K562 (cell line): Measurements from ENCODE around the gene CPSF4.

ENCODE experiments used
- ELF2 ChIP-seq: fragments of 250-450 bp; sonication (Bioruptor Pico); IDR thresholded peaks from 2 replicates; pipeline ENCODE4 v1.5.0; 2021; ENCODE audit warnings: mild to moderate bottlenecking
- ELK1 ChIP-seq: sonication (generic); formaldehyde crosslinking; IDR thresholded peaks from 2 replicates; pipeline ENCODE4 v1.8.1; 2022; ENCODE audit warnings: missing genetic modification reagents
- EZH2 ChIP-seq: IDR thresholded peaks from 2 replicates; pipeline ENCODE4 v1.6.1; 2012; ENCODE audit warnings: low read depth, mild to moderate bottlenecking, inconsistent platforms, low read length, borderline replicate concordance
- GTF2F1 ChIP-seq: IDR thresholded peaks from 2 replicates; pipeline ENCODE4 v1.6.1; 2011; ENCODE audit warnings: low read depth, low read length, improper control_type of control experiment
- POLR2AphosphoS5 ChIP-seq: IDR thresholded peaks from 2 replicates; pipeline ENCODE4 v1.6.1; 2011; ENCODE audit warnings: mild to moderate bottlenecking, low read depth, low read length, moderate library complexity; ENCODE audit not compliant: control insufficient read depth, insufficient read depth
- TBP ChIP-seq: optimal IDR thresholded peaks from 2 replicates; pipeline ENCODE3; 2011; ENCODE audit warnings: low read depth, low read length, improper control_type of control experiment
- TGIF2 ChIP-seq: sonication (generic); formaldehyde crosslinking; IDR thresholded peaks from 2 replicates; pipeline ENCODE4 v1.8.1; 2022; ENCODE audit warnings: mild to moderate bottlenecking, missing genetic modification reagents, moderate library complexity
- TRIM28 ChIP-seq: fragments of 450-650 bp; IDR thresholded peaks from 2 replicates; pipeline ENCODE4 v1.6.1; 2017
- TF ChIP-seq, protein P1 (sequence below), 3 experiments: IDR thresholded peaks in 2 of 3; conservative IDR thresholded peaks in 1 of 3; 2 replicates each; pipeline ENCODE4 v1.5.1; 2011 to 2012; ENCODE audit warnings: low read length in 3 of 3, mild to moderate bottlenecking in 3 of 3, control low read depth in 2 of 3, improper control_type of control experiment in 1 of 3, inconsistent platforms in 1 of 3, low read depth in 1 of 3, mixed read lengths in 1 of 3, moderate library complexity in 1 of 3; ENCODE audit not compliant: insufficient read depth in 2 of 3
- TF ChIP-seq, protein P2 (sequence below): IDR thresholded peaks from 3 replicates; pipeline ENCODE4 v1.6.1; 2011; ENCODE audit warnings: borderline replicate concordance, mild to moderate bottlenecking, moderate library complexity; ENCODE audit not compliant: insufficient read length; ENCODE audit errors: extremely low read depth

GRCh38 chr7:99410635-99411034, 28.1 kb upstream of the CPSF4 start:
- TF ChIP-seq TRIM28 (no peak), GTF2F1 (no peak), POLR2AphosphoS5 (no peak), TBP (no peak), TGIF2 (CRISPR knock-in tag) (no peak), ELF2 (CRISPR knock-in tag) (no peak), ELK1 (no peak), EZH2 (no peak)
- TF ChIP-seq, protein P1, sequence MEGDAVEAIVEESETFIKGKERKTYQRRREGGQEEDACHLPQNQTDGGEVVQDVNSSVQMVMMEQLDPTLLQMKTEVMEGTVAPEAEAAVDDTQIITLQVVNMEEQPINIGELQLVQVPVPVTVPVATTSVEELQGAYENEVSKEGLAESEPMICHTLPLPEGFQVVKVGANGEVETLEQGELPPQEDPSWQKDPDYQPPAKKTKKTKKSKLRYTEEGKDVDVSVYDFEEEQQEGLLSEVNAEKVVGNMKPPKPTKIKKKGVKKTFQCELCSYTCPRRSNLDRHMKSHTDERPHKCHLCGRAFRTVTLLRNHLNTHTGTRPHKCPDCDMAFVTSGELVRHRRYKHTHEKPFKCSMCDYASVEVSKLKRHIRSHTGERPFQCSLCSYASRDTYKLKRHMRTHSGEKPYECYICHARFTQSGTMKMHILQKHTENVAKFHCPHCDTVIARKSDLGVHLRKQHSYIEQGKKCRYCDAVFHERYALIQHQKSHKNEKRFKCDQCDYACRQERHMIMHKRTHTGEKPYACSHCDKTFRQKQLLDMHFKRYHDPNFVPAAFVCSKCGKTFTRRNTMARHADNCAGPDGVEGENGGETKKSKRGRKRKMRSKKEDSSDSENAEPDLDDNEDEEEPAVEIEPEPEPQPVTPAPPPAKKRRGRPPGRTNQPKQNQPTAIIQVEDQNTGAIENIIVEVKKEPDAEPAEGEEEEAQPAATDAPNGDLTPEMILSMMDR (IDR thresholded peaks at IDR 0.05 in 2 of 3, conservative IDR thresholded peaks at IDR 0.05 in 1 of 3; ENCODE audit: insufficient read depth in 2 of 3, low read depth in 1 of 3, low read length in 3 of 3): no peak
- TF ChIP-seq, protein P2, sequence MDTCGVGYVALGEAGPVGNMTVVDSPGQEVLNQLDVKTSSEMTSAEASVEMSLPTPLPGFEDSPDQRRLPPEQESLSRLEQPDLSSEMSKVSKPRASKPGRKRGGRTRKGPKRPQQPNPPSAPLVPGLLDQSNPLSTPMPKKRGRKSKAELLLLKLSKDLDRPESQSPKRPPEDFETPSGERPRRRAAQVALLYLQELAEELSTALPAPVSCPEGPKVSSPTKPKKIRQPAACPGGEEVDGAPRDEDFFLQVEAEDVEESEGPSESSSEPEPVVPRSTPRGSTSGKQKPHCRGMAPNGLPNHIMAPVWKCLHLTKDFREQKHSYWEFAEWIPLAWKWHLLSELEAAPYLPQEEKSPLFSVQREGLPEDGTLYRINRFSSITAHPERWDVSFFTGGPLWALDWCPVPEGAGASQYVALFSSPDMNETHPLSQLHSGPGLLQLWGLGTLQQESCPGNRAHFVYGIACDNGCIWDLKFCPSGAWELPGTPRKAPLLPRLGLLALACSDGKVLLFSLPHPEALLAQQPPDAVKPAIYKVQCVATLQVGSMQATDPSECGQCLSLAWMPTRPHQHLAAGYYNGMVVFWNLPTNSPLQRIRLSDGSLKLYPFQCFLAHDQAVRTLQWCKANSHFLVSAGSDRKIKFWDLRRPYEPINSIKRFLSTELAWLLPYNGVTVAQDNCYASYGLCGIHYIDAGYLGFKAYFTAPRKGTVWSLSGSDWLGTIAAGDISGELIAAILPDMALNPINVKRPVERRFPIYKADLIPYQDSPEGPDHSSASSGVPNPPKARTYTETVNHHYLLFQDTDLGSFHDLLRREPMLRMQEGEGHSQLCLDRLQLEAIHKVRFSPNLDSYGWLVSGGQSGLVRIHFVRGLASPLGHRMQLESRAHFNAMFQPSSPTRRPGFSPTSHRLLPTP: no peak
